Loucy (cell line): ENCODE measurements around the gene TXLNG.

Experiments
- H2AFZ ChIP-seq: fragments of 200-600 bp; sonication (generic); 2 replicates; pipeline ENCODE4 v1.6.0; 2016; ENCODE audit warnings: antibody characterized with exemption, mild to moderate bottlenecking, low read length, moderate library complexity
- H3F3A ChIP-seq: fragments of 200-600 bp; 2 replicates; pipeline ENCODE4 v1.6.0; 2016; ENCODE audit warnings: antibody characterized with exemption, low read depth, mild to moderate bottlenecking
- H3K27me3 ChIP-seq: fragments of 200-600 bp; sonication (generic); 2 replicates; pipeline ENCODE4 v1.6.1; 2014; ENCODE audit warnings: low read length, mild to moderate bottlenecking; ENCODE audit not compliant: insufficient read depth, poor library complexity, severe bottlenecking
- H3K36me3 ChIP-seq: fragments of 200-600 bp; sonication (generic); 2 replicates; pipeline ENCODE4 v1.6.1; 2016; ENCODE audit warnings: low read length; ENCODE audit not compliant: insufficient read depth
- H3K4me1 ChIP-seq: fragments of 200-600 bp; sonication (generic); 2 replicates; pipeline ENCODE4 v1.5.1; 2014; ENCODE audit warnings: low read length, mild to moderate bottlenecking; ENCODE audit not compliant: insufficient read depth, poor library complexity, severe bottlenecking
- H3K4me2 ChIP-seq: fragments of 200-600 bp; sonication (generic); 2 replicates; pipeline ENCODE4 v1.6.0; 2014; ENCODE audit warnings: antibody characterized with exemption, low read length, low read depth, mild to moderate bottlenecking; ENCODE audit not compliant: poor library complexity, severe bottlenecking
- H3K4me3 ChIP-seq: fragments of 200-600 bp; sonication (generic); 2 replicates; pipeline ENCODE4 v1.5.1; 2014; ENCODE audit warnings: low read length, mild to moderate bottlenecking, mixed read lengths; ENCODE audit not compliant: poor library complexity, severe bottlenecking
- H3K79me2 ChIP-seq: fragments of 200-600 bp; sonication (generic); 2 replicates; pipeline ENCODE4 v1.6.1; 2014; ENCODE audit warnings: low read length; ENCODE audit not compliant: insufficient read depth
- H3K9ac ChIP-seq: fragments of 200-600 bp; sonication (generic); 2 replicates; pipeline ENCODE4 v1.6.0; 2014; ENCODE audit warnings: mild to moderate bottlenecking, low read depth, low read length, moderate library complexity; ENCODE audit not compliant: poor library complexity, severe bottlenecking
- H3K9me2 ChIP-seq: fragments of 200-600 bp; sonication (generic); replicated peaks from 2 replicates; pipeline ENCODE4 v1.6.1; 2016; ENCODE audit warnings: low read depth, low read length, mixed read lengths
- H3K9me3 ChIP-seq: fragments of 200-600 bp; sonication (generic); 2 replicates; pipeline ENCODE4 v1.6.1; 2014; ENCODE audit warnings: mild to moderate bottlenecking, antibody characterized with exemption, low read length, low read depth; ENCODE audit not compliant: insufficient read depth
- H4K20me1 ChIP-seq: fragments of 200-600 bp; sonication (generic); 2 replicates; pipeline ENCODE4 v1.6.0; 2014; ENCODE audit warnings: antibody characterized with exemption, low read length, mild to moderate bottlenecking; ENCODE audit not compliant: insufficient read depth, poor library complexity, severe bottlenecking
- EZH2phosphoT487 ChIP-seq: fragments of 200-600 bp; IDR thresholded peaks from 2 replicates; pipeline ENCODE4 v1.6.1; 2018; ENCODE audit warnings: antibody characterized with exemption, mild to moderate bottlenecking, moderate library complexity, borderline replicate concordance
- TF ChIP-seq, protein P1 (sequence below): fragments of 200-600 bp; sonication (generic); conservative IDR thresholded peaks from 2 replicates; pipeline ENCODE4 v1.5.1; 2014; ENCODE audit warnings: mild to moderate bottlenecking, antibody characterized with exemption, low read length

TXLNG gene

GRCh38 chrX:16804923-16805464 lies 18.7 kb downstream of the TXLNG start:
- Histone ChIP-seq H3K4me2 (no peak overlapping the region), H3F3A (no peaks in the 10 kb centered on the region), H3K79me2 (peaks cover 13% of the 10 kb centered on the region; the same call in 1 of the 2 replicates), H3K27me3 (no peaks in the 10 kb centered on the region), H3K9ac (no peak overlapping the region), H3K4me3 (no peak overlapping the region), H3K9me2 (no peaks in the 10 kb centered on the region), H3K36me3 (no peaks in the 10 kb centered on the region), H3K9me3 (no peaks in the 10 kb centered on the region), H2AFZ (no peak overlapping the region), H4K20me1 (peaks cover 5% of the 10 kb centered on the region), H3K4me1 (no peaks in the 10 kb centered on the region)
- no peak for TF ChIP-seq EZH2phosphoT487

GRCh38 chrX:16807548-16807947 lies 21.3 kb downstream of the TXLNG start:
- TF ChIP-seq, protein P1, sequence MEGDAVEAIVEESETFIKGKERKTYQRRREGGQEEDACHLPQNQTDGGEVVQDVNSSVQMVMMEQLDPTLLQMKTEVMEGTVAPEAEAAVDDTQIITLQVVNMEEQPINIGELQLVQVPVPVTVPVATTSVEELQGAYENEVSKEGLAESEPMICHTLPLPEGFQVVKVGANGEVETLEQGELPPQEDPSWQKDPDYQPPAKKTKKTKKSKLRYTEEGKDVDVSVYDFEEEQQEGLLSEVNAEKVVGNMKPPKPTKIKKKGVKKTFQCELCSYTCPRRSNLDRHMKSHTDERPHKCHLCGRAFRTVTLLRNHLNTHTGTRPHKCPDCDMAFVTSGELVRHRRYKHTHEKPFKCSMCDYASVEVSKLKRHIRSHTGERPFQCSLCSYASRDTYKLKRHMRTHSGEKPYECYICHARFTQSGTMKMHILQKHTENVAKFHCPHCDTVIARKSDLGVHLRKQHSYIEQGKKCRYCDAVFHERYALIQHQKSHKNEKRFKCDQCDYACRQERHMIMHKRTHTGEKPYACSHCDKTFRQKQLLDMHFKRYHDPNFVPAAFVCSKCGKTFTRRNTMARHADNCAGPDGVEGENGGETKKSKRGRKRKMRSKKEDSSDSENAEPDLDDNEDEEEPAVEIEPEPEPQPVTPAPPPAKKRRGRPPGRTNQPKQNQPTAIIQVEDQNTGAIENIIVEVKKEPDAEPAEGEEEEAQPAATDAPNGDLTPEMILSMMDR: peak; percentile 31; the same call in 1 of the 2 replicates
- TF ChIP-seq EZH2phosphoT487: no peak
- no peak overlapping the region for H3K4me2 ChIP-seq
- no peaks in the 10 kb centered on the region for H3K9me3 ChIP-seq
- H3K4me3 ChIP-seq: no peak overlapping the region
- H3K4me1 ChIP-seq: no peaks in the 10 kb centered on the region
- H3K27me3 ChIP-seq: no peaks in the 10 kb centered on the region
- H3K36me3 ChIP-seq: no peaks in the 10 kb centered on the region
- no peak overlapping the region for H2AFZ ChIP-seq
- H3K9me2 ChIP-seq: no peaks in the 10 kb centered on the region
- H3K9ac ChIP-seq: no peak overlapping the region
- no peaks in the 10 kb centered on the region for H3F3A ChIP-seq
- peaks cover 13% of the 10 kb centered on the region; the same call in 1 of the 2 replicates for H3K79me2 ChIP-seq
- peaks cover 8% of the 10 kb centered on the region for H4K20me1 ChIP-seq

DNA sequence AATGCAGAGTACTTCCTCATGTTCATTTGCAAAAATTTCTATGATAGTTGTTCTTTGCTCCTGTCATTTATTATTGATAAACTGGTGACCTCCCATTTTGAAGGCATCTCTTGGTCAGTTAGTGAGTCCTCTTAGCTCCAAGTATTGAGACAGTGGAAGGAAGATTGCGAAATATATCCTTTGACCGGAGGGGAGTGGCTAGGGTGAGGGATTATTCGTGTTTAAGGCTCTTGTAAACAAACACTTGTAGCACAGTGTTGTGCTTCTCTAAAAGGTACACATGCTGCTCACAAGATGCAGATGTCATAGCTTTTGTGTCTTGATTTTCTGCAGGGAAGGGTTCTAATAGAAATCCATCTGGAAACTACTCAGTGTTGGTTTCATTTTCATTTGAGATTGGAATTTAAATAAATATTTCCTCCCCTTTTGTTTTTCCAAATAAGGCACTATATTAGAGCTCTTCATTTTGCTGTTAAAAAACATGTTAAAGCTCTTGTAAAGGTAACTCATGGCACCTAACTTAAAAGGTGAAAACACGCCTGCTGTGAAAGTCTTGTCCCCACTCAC lies 21.8 kb downstream of the TXLNG start:
- H3K4me1 ChIP-seq: no peaks in the 10 kb centered on the region
- H3F3A ChIP-seq: no peaks in the 10 kb centered on the region
- H3K36me3 ChIP-seq: no peaks in the 10 kb centered on the region
- no peaks in the 10 kb centered on the region for H3K27me3 ChIP-seq
- H2AFZ ChIP-seq: no peak overlapping the region
- no peak overlapping the region for H3K4me2 ChIP-seq
- H3K79me2 ChIP-seq: peaks cover 13% of the 10 kb centered on the region; the same call in 1 of the 2 replicates
- H3K9ac ChIP-seq: no peak overlapping the region
- H3K4me3 ChIP-seq: no peak overlapping the region
- no peaks in the 10 kb centered on the region for H3K9me3 ChIP-seq
- no peaks in the 10 kb centered on the region for H3K9me2 ChIP-seq
- H4K20me1 ChIP-seq: peaks cover 8% of the 10 kb centered on the region
- TF ChIP-seq, protein P1: no peak
- TF ChIP-seq EZH2phosphoT487: no peak

GRCh38 chrX:16814597-16814996 lies 28.3 kb downstream of the TXLNG start:
- H3K9ac ChIP-seq: no peak overlapping the region
- H3K4me1 ChIP-seq: no peaks in the 10 kb centered on the region
- H3F3A ChIP-seq: no peaks in the 10 kb centered on the region
- no peak overlapping the region for H3K4me3 ChIP-seq
- H4K20me1 ChIP-seq: peaks cover 3% of the 10 kb centered on the region
- no peaks in the 10 kb centered on the region for H3K9me2 ChIP-seq
- no peaks in the 10 kb centered on the region for H3K27me3 ChIP-seq
- TF ChIP-seq EZH2phosphoT487: no peak
- TF ChIP-seq, protein P1: no peak
- peaks cover 4% of the 10 kb centered on the region; the same call in 1 of the 2 replicates for H3K36me3 ChIP-seq
- no peak overlapping the region for H2AFZ ChIP-seq
- H3K4me2 ChIP-seq: no peak overlapping the region
- H3K9me3 ChIP-seq: no peaks in the 10 kb centered on the region
- H3K79me2 ChIP-seq: peaks cover 2% of the 10 kb centered on the region; the same call in 1 of the 2 replicates
